BE2C (cell line): Measurements from ENCODE around the gene DEF6.

Experiments used
- DNase-seq: peaks from one replicate; pipeline ENCODE4 v3.0.0-alpha.2; 2020
- H3K27me3 ChIP-seq: fragments of 250-450 bp; sonication (Bioruptor Pico); 2 replicates; pipeline ENCODE4 v1.5.1; 2020; ENCODE audit warnings: mild to moderate bottlenecking
- H3K36me3 ChIP-seq: fragments of 250-450 bp; sonication (Bioruptor Pico); 2 replicates; pipeline ENCODE4 v1.5.1; 2020; ENCODE audit warnings: mild to moderate bottlenecking
- H3K4me1 ChIP-seq: fragments of 250-450 bp; sonication (Bioruptor Pico); 2 replicates; pipeline ENCODE4 v1.5.1; 2020
- H3K4me3 ChIP-seq: 2 replicates; pipeline ENCODE4 v1.5.1; 2011; ENCODE audit warnings: low read depth, low read length
- H3K9me3 ChIP-seq: fragments of 250-450 bp; sonication (Bioruptor Pico); 2 replicates; pipeline ENCODE4 v1.5.1; 2020
- CTCF ChIP-seq: IDR thresholded peaks from 2 replicates; pipeline ENCODE4 v1.5.1; 2012; ENCODE audit warnings: mild to moderate bottlenecking, low read depth, low read length

The DEF6 gene

GRCh38 chr6:35362200-35362599, 64.6 kb downstream of the DEF6 start:
- TF ChIP-seq CTCF: no peak
- H3K36me3 ChIP-seq: no peaks in the 10 kb centered on the region; the same call in 1 of the 2 replicates
- no peaks in the 10 kb centered on the region for H3K27me3 ChIP-seq
- DNase-seq: no peak
- H3K4me3 ChIP-seq: no peak overlapping the region
- peaks cover 14% of the 10 kb centered on the region for H3K4me1 ChIP-seq
- H3K9me3 ChIP-seq: no peaks in the 10 kb centered on the region

- H3K36me3 ChIP-seq: no peaks in the 10 kb centered on the region; the same call in 1 of the 2 replicates
- H3K27me3 ChIP-seq: no peaks in the 10 kb centered on the region
- H3K9me3 ChIP-seq: no peaks in the 10 kb centered on the region
- peak overlapping the region; percentile 17; the same call in 1 of the 2 replicates for H3K4me3 ChIP-seq
- peak; percentile 89 for DNase-seq
- H3K4me1 ChIP-seq: peaks cover 14% of the 10 kb centered on the region
- no peak for TF ChIP-seq CTCF
These were observed 65.7 kb downstream of the DEF6 start for GRCh38 chr6:35363293-35363750.

GRCh38 chr6:35365594-35366203, 68.1 kb downstream of the DEF6 start:
- H3K36me3 ChIP-seq: no peaks in the 10 kb centered on the region; the same call in 1 of the 2 replicates
- no peak for DNase-seq
- H3K4me3 ChIP-seq: no peak overlapping the region
- H3K9me3 ChIP-seq: no peaks in the 10 kb centered on the region
- H3K27me3 ChIP-seq: no peaks in the 10 kb centered on the region
- peaks cover 14% of the 10 kb centered on the region for H3K4me1 ChIP-seq
- no peak for TF ChIP-seq CTCF

- H3K4me3 ChIP-seq: no peak overlapping the region
- no peak for TF ChIP-seq CTCF
- H3K4me1 ChIP-seq: peaks cover 14% of the 10 kb centered on the region
These were observed 68.6 kb downstream of the DEF6 start for GRCh38 chr6:35366204-35366596.

GRCh38 chr6:35367646-35368037, 70.0 kb downstream of the DEF6 start:
- H3K27me3 ChIP-seq: no peaks in the 10 kb centered on the region
- no peaks in the 10 kb centered on the region; the same call in 1 of the 2 replicates for H3K36me3 ChIP-seq
- H3K9me3 ChIP-seq: no peaks in the 10 kb centered on the region
- no peak for TF ChIP-seq CTCF
- peaks cover 8% of the 10 kb centered on the region for H3K4me1 ChIP-seq
- no peak for DNase-seq
- H3K4me3 ChIP-seq: no peak overlapping the region

More at GRCh38 chr6:35366204-35366596, 68.6 kb downstream of the DEF6 start:
- Histone ChIP-seq H3K36me3 (no peaks in the 10 kb centered on the region; the same call in 1 of the 2 replicates), H3K9me3 (no peaks in the 10 kb centered on the region), H3K27me3 (no peaks in the 10 kb centered on the region)
- DNase-seq: no peak
